WTC11 (cell line): ENCODE measurements around the gene PLCG1. TPM values are rescaled to one million over a fixed set of nuclear protein-coding genes. Genes with fewer than 3 reads are reported as not detected.

ENCODE experiments used
- ATAC-seq: fragments of 200-7000 bp; cut with Tn5 transposase; 2 replicates; pipeline ENCODE4 v1.10.0; 2021; ENCODE audit warnings: mild to moderate bottlenecking, moderate library complexity
- CTCF ChIA-PET: fragments of 300-600 bp; sonication (Branson Sonifier 250); formaldehyde crosslinking; loops from one replicate; lab custom pipeline; 2021; ENCODE audit warnings: antibody characterized with exemption; lab: Charles Lee
- POLR2A ChIA-PET: fragments of 350-600 bp; sonication (Branson Sonifier 250); formaldehyde crosslinking; loops from one replicate; lab custom pipeline; 2021; ENCODE audit warnings: antibody characterized with exemption; lab: Charles Lee
- DNase-seq: peaks from one replicate; pipeline ENCODE4 v3.0.0; 2021; ENCODE audit warnings: low spot score
- H3K27ac Mint-ChIP-seq: 2 replicates; pipeline ENCODE4 v1.8.0; 2021; ENCODE audit warnings: mixed read lengths
- H3K27me3 Mint-ChIP-seq: 2 replicates; pipeline ENCODE4 v1.8.0; 2021; ENCODE audit warnings: low read depth, mild to moderate bottlenecking, moderate library complexity, mixed read lengths
- H3K36me3 Mint-ChIP-seq: 2 replicates; pipeline ENCODE4 v1.8.0; 2021; ENCODE audit warnings: mixed read lengths
- H3K4me1 Mint-ChIP-seq: 2 replicates; pipeline ENCODE4 v1.8.0; 2022; ENCODE audit warnings: mixed read lengths
- H3K4me3 Mint-ChIP-seq: 2 replicates; pipeline ENCODE4 v1.8.0; 2021; ENCODE audit warnings: mild to moderate bottlenecking, moderate library complexity, mixed read lengths
- H3K9me3 Mint-ChIP-seq: 2 replicates; pipeline ENCODE4 v1.8.0; 2021; ENCODE audit warnings: mixed read lengths
- ATF1 ChIP-seq: sonication (generic); formaldehyde crosslinking; IDR thresholded peaks from 2 replicates; pipeline ENCODE4 v1.8.1; 2023; ENCODE audit warnings: mild to moderate bottlenecking, moderate library complexity, missing genetic modification reagents
- CBFB ChIP-seq: sonication (generic); formaldehyde crosslinking; IDR thresholded peaks from 2 replicates; pipeline ENCODE4 v1.8.1; 2022; ENCODE audit warnings: mild to moderate bottlenecking, low read depth, missing genetic modification reagents
- CREB1 ChIP-seq: sonication (generic); formaldehyde crosslinking; IDR thresholded peaks from 2 replicates; pipeline ENCODE4 v1.8.0; 2023; ENCODE audit warnings: mild to moderate bottlenecking, missing genetic modification reagents
- GRHL2 ChIP-seq: fragments of 250-450 bp; sonication (Bioruptor Pico); IDR thresholded peaks from 2 replicates; pipeline ENCODE4 v1.8.0; 2022; ENCODE audit warnings: mild to moderate bottlenecking, moderate library complexity; ENCODE audit not compliant: insufficient replicate concordance, severe bottlenecking
- JAZF1 ChIP-seq: fragments of 250-450 bp; sonication (Bioruptor Pico); IDR thresholded peaks from 2 replicates; pipeline ENCODE4 v1.9.0; 2021; ENCODE audit warnings: moderate library complexity, mild to moderate bottlenecking, inconsistent platforms
- MYBL2 ChIP-seq: sonication (generic); formaldehyde crosslinking; IDR thresholded peaks from 2 replicates; pipeline ENCODE4 v1.8.1; 2023; ENCODE audit warnings: mild to moderate bottlenecking, moderate library complexity, missing genetic modification reagents
- NR2C2 ChIP-seq: sonication (generic); formaldehyde crosslinking; IDR thresholded peaks from 2 replicates; pipeline ENCODE4 v1.8.0; 2022; ENCODE audit warnings: mild to moderate bottlenecking, missing genetic modification reagents
- NR3C1 ChIP-seq: sonication (generic); formaldehyde crosslinking; conservative IDR thresholded peaks from 2 replicates; pipeline ENCODE4 v1.8.1; 2023; ENCODE audit warnings: low read depth, mild to moderate bottlenecking, missing genetic modification reagents
- OVOL2 ChIP-seq: fragments of 250-450 bp; sonication (Bioruptor Pico); IDR thresholded peaks from 2 replicates; pipeline ENCODE4 v1.9.0; 2021; ENCODE audit warnings: mild to moderate bottlenecking, borderline replicate concordance
- RELA ChIP-seq: sonication (generic); formaldehyde crosslinking; IDR thresholded peaks from 2 replicates; pipeline ENCODE4 v1.8.1; 2022; ENCODE audit warnings: missing genetic modification reagents, mild to moderate bottlenecking, borderline replicate concordance
- total RNA-seq: library from RNA; stranded (reverse); gene quantifications from 3 replicates; pipeline ENCODE4 v1.2.3, GENCODE V29; 2021
- TF ChIP-seq, protein P1 (sequence below): fragments of 200-600 bp; IDR thresholded peaks from 2 replicates; pipeline ENCODE4 v1.8.0; 2022; ENCODE audit warnings: antibody characterized with exemption
- TF ChIP-seq, protein P2 (sequence below): fragments of 250-450 bp; sonication (Bioruptor Pico); IDR thresholded peaks from 2 replicates; pipeline ENCODE4 v1.8.0; 2021; ENCODE audit warnings: mild to moderate bottlenecking
- TF ChIP-seq, protein P3 (sequence below): sonication (generic); formaldehyde crosslinking; IDR thresholded peaks from 2 replicates; pipeline ENCODE4 v1.8.0; 2023; ENCODE audit warnings: missing genetic modification reagents
- TF ChIP-seq, protein P4 (sequence below): sonication (generic); formaldehyde crosslinking; IDR thresholded peaks from 2 replicates; pipeline ENCODE4 v1.8.1; 2023; ENCODE audit warnings: mild to moderate bottlenecking, missing genetic modification reagents, moderate library complexity
- TF ChIP-seq, protein P5 (sequence below): fragments of 250-450 bp; sonication (Bioruptor Pico); IDR thresholded peaks from 2 replicates; pipeline ENCODE4 v2.1.2; 2022; ENCODE audit warnings: mild to moderate bottlenecking, moderate library complexity
- TF ChIP-seq, protein P6 (sequence below): sonication (generic); formaldehyde crosslinking; IDR thresholded peaks from 2 replicates; pipeline ENCODE4 v1.8.0; 2022; ENCODE audit warnings: mild to moderate bottlenecking, missing genetic modification reagents
- TF ChIP-seq, protein P7 (sequence below): sonication (generic); formaldehyde crosslinking; conservative IDR thresholded peaks from 2 replicates; pipeline ENCODE4 v1.8.1; 2023; ENCODE audit warnings: mild to moderate bottlenecking, low read depth, missing genetic modification reagents, moderate library complexity

PLCG1 gene
- total RNA-seq, 1 experiment from 2014 or later: 201 TPM

DNA sequence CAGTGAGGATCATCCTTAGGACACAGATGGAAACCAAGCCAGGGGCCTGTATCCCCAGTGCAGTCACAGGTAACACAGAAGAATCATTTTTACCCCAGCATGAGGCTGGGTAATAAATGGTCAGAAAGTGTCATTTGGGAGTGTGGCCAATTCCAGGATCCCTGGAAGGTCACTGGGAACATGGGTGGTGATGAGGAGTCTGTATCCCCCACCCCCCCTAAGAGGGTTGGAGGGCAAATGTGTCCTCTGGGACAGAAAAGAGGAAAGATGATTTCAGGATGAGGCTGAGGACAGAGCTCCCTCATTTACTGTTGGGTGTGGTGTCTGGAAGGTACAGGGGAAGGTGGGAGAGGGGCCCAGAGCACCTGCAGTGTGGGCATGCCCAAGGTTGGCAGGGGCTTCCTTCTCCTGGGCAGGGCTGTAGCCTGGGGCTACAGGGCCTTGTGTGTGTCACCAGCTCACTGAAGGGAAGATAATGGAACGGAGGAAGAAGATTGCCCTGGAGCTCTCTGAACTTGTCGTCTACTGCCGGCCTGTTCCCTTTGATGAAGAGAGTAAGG is 34.5 kb downstream of the PLCG1 start (continued):
- TF ChIP-seq CREB1 (CRISPR knock-in tag): no peak
- no peak for TF ChIP-seq MYBL2 (CRISPR knock-in tag)
- TF ChIP-seq CBFB (CRISPR knock-in tag): no peak
- no peak for TF ChIP-seq JAZF1 (CRISPR knock-in tag)
- TF ChIP-seq, protein P1, sequence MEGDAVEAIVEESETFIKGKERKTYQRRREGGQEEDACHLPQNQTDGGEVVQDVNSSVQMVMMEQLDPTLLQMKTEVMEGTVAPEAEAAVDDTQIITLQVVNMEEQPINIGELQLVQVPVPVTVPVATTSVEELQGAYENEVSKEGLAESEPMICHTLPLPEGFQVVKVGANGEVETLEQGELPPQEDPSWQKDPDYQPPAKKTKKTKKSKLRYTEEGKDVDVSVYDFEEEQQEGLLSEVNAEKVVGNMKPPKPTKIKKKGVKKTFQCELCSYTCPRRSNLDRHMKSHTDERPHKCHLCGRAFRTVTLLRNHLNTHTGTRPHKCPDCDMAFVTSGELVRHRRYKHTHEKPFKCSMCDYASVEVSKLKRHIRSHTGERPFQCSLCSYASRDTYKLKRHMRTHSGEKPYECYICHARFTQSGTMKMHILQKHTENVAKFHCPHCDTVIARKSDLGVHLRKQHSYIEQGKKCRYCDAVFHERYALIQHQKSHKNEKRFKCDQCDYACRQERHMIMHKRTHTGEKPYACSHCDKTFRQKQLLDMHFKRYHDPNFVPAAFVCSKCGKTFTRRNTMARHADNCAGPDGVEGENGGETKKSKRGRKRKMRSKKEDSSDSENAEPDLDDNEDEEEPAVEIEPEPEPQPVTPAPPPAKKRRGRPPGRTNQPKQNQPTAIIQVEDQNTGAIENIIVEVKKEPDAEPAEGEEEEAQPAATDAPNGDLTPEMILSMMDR: no peak

DNA sequence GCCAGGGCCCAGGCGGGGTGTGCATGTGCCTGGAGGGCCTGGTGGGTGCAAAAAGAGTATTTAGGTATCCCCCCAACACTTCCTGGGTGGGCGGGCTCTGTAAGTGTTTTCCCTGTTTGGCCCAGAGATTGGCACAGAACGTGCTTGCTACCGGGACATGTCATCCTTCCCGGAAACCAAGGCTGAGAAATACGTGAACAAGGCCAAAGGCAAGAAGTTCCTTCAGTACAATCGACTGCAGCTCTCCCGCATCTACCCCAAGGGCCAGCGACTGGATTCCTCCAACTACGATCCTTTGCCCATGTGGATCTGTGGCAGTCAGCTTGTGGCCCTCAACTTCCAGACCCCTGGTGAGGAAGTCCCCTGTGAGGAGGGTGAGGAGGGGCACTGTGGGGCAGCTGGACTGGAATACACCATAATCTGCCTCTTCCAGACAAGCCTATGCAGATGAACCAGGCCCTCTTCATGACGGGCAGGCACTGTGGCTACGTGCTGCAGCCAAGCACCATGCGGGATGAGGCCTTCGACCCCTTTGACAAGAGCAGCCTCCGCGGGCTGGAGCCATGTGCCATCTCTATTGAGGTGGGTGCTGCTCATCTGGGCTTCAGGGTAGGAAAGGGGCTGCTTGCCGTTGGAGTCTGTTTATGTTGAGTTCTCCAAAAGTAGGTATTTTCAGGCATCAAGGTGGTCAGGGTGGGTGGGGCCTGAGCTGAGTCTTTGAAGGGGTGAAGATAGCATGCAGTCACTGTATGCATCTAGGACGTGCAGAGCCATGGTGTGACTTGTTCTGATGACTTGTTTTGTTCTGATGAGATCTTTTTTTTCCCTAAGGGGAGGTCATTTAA is 35.2 kb downstream of the PLCG1 start:
- no peak overlapping the region for H3K4me3 Mint-ChIP-seq
- H3K9me3 Mint-ChIP-seq: no peaks in the 10 kb centered on the region
- ChIA-PET CTCF (interaction anchor here (0.5 to 4.3 kb wide), 71 partner anchors 8 to 282 kb away, joined by 3 to 126 read pairs (median 5); partner anchors contain the start of genes EMILIN3, LPIN3 and PLCG1), POLR2A (interaction anchor here (0.5 to 0.6 kb wide), 2 partner anchors 37 to 153 kb away, joined by 3 to 4 read pairs; no protein-coding TSS in a partner anchor)
- DNase-seq: peak; percentile 12
- no peaks in the 10 kb centered on the region for H3K27me3 Mint-ChIP-seq
- no peak overlapping the region for H3K27ac Mint-ChIP-seq
- H3K4me1 Mint-ChIP-seq: no peaks in the 10 kb centered on the region
- peak; percentile 49 for ATAC-seq
- H3K36me3 Mint-ChIP-seq: peaks cover 71% of the 10 kb centered on the region
- TF ChIP-seq, protein P2, sequence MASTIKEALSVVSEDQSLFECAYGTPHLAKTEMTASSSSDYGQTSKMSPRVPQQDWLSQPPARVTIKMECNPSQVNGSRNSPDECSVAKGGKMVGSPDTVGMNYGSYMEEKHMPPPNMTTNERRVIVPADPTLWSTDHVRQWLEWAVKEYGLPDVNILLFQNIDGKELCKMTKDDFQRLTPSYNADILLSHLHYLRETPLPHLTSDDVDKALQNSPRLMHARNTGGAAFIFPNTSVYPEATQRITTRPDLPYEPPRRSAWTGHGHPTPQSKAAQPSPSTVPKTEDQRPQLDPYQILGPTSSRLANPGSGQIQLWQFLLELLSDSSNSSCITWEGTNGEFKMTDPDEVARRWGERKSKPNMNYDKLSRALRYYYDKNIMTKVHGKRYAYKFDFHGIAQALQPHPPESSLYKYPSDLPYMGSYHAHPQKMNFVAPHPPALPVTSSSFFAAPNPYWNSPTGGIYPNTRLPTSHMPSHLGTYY (CRISPR knock-in tag): no peak
- no peak for TF ChIP-seq ATF1 (CRISPR knock-in tag)
- no peak for TF ChIP-seq OVOL2 (CRISPR knock-in tag)
- TF ChIP-seq, protein P3, sequence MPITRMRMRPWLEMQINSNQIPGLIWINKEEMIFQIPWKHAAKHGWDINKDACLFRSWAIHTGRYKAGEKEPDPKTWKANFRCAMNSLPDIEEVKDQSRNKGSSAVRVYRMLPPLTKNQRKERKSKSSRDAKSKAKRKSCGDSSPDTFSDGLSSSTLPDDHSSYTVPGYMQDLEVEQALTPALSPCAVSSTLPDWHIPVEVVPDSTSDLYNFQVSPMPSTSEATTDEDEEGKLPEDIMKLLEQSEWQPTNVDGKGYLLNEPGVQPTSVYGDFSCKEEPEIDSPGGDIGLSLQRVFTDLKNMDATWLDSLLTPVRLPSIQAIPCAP (CRISPR knock-in tag): no peak
- TF ChIP-seq NR3C1 (CRISPR knock-in tag): no peak
- TF ChIP-seq, protein P4, sequence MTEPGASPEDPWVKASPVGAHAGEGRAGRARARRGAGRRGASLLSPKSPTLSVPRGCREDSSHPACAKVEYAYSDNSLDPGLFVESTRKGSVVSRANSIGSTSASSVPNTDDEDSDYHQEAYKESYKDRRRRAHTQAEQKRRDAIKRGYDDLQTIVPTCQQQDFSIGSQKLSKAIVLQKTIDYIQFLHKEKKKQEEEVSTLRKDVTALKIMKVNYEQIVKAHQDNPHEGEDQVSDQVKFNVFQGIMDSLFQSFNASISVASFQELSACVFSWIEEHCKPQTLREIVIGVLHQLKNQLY (CRISPR knock-in tag): no peak
- no peak for TF ChIP-seq RELA (CRISPR knock-in tag)
- TF ChIP-seq, protein P5, sequence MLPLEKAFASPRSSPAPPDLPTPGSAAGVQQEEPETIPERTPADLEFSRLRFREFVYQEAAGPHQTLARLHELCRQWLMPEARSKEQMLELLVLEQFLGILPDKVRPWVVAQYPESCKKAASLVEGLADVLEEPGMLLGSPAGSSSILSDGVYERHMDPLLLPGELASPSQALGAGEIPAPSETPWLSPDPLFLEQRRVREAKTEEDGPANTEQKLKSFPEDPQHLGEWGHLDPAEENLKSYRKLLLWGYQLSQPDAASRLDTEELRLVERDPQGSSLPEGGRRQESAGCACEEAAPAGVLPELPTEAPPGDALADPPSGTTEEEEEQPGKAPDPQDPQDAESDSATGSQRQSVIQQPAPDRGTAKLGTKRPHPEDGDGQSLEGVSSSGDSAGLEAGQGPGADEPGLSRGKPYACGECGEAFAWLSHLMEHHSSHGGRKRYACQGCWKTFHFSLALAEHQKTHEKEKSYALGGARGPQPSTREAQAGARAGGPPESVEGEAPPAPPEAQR (CRISPR knock-in tag): no peak
- TF ChIP-seq, protein P6, sequence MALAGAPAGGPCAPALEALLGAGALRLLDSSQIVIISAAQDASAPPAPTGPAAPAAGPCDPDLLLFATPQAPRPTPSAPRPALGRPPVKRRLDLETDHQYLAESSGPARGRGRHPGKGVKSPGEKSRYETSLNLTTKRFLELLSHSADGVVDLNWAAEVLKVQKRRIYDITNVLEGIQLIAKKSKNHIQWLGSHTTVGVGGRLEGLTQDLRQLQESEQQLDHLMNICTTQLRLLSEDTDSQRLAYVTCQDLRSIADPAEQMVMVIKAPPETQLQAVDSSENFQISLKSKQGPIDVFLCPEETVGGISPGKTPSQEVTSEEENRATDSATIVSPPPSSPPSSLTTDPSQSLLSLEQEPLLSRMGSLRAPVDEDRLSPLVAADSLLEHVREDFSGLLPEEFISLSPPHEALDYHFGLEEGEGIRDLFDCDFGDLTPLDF (CRISPR knock-in tag): no peak
- TF ChIP-seq, protein P1: no peak
- TF ChIP-seq, protein P7, sequence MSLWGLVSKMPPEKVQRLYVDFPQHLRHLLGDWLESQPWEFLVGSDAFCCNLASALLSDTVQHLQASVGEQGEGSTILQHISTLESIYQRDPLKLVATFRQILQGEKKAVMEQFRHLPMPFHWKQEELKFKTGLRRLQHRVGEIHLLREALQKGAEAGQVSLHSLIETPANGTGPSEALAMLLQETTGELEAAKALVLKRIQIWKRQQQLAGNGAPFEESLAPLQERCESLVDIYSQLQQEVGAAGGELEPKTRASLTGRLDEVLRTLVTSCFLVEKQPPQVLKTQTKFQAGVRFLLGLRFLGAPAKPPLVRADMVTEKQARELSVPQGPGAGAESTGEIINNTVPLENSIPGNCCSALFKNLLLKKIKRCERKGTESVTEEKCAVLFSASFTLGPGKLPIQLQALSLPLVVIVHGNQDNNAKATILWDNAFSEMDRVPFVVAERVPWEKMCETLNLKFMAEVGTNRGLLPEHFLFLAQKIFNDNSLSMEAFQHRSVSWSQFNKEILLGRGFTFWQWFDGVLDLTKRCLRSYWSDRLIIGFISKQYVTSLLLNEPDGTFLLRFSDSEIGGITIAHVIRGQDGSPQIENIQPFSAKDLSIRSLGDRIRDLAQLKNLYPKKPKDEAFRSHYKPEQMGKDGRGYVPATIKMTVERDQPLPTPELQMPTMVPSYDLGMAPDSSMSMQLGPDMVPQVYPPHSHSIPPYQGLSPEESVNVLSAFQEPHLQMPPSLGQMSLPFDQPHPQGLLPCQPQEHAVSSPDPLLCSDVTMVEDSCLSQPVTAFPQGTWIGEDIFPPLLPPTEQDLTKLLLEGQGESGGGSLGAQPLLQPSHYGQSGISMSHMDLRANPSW (CRISPR knock-in tag): no peak
- TF ChIP-seq GRHL2 (CRISPR knock-in tag): no peak
- TF ChIP-seq NR2C2 (CRISPR knock-in tag): no peak
